ENCODE measurements around the gene FAM210B. TPM values are rescaled to one million over a fixed set of nuclear protein-coding genes. Genes with fewer than 3 reads are reported as not detected.

The FAM210B gene
- total and polyA plus RNA-seq, 2 of the 13 experiments (the other 11 are each of a cell fraction or from before 2014, with no cell fraction given) = 75.9 to 107 TPM

GRCh38 chr20:56383334-56383733 lies 24.6 kb downstream of the FAM210B start (continued):
- TF ChIP-seq ZNF142 (CRISPR knock-in tag; IDR thresholded peaks at IDR 0.05) (no peak), CAMTA2 (CRISPR knock-in tag; IDR thresholded peaks at IDR 0.05; ENCODE audit: borderline replicate concordance) (no peak), FOXP4 (CRISPR knock-in tag; IDR thresholded peaks at IDR 0.05) (no peak), GLI4 (CRISPR knock-in tag; IDR thresholded peaks at IDR 0.05; ENCODE audit: borderline replicate concordance) (no peak), ATRX (CRISPR knock-in tag; IDR thresholded peaks at IDR 0.05; ENCODE audit: borderline replicate concordance) (no peak), MED13 (CRISPR knock-in tag; IDR thresholded peaks at IDR 0.05) (no peak), RAD21 (CRISPR knock-in tag; IDR thresholded peaks at IDR 0.05) (no peak), HOXD1 (CRISPR knock-in tag; IDR thresholded peaks at IDR 0.05) (no peak), EP300 (IDR thresholded peaks at IDR 0.05; ENCODE audit: low read depth in 2 of 2, low read length in 2 of 2) (no peak), EP300 (CRISPR knock-in tag; IDR thresholded peaks at IDR 0.05; ENCODE audit: borderline replicate concordance) (no peak), MYPOP (CRISPR knock-in tag; IDR thresholded peaks at IDR 0.05) (no peak), ZNF691 (CRISPR knock-in tag; IDR thresholded peaks at IDR 0.05; ENCODE audit: borderline replicate concordance, low read depth) (no peak), GABPB1 (CRISPR knock-in tag; IDR thresholded peaks at IDR 0.05) (no peak)
